GM12873 (cell line): Measurements from ENCODE around the gene EIF4A2.

Experiments used
- TF ChIP-seq, protein P1 (sequence below): IDR thresholded peaks from 2 replicates; pipeline ENCODE4 v1.5.1; 2012; ENCODE audit warnings: low read depth, mild to moderate bottlenecking, moderate library complexity, low read length, control low read depth; ENCODE audit not compliant: insufficient read depth; ENCODE audit errors: missing control alignments

The EIF4A2 gene

GRCh38 chr3:186783058-186783730 is at the start of gene EIF4A2:
Gene EIF4A2, plus strand, starts transcription at chr3:186783577. Its CDS starts 34 bp downstream, at chr3:186783611.
- TF ChIP-seq, protein P1, sequence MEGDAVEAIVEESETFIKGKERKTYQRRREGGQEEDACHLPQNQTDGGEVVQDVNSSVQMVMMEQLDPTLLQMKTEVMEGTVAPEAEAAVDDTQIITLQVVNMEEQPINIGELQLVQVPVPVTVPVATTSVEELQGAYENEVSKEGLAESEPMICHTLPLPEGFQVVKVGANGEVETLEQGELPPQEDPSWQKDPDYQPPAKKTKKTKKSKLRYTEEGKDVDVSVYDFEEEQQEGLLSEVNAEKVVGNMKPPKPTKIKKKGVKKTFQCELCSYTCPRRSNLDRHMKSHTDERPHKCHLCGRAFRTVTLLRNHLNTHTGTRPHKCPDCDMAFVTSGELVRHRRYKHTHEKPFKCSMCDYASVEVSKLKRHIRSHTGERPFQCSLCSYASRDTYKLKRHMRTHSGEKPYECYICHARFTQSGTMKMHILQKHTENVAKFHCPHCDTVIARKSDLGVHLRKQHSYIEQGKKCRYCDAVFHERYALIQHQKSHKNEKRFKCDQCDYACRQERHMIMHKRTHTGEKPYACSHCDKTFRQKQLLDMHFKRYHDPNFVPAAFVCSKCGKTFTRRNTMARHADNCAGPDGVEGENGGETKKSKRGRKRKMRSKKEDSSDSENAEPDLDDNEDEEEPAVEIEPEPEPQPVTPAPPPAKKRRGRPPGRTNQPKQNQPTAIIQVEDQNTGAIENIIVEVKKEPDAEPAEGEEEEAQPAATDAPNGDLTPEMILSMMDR = no peak

DNA sequence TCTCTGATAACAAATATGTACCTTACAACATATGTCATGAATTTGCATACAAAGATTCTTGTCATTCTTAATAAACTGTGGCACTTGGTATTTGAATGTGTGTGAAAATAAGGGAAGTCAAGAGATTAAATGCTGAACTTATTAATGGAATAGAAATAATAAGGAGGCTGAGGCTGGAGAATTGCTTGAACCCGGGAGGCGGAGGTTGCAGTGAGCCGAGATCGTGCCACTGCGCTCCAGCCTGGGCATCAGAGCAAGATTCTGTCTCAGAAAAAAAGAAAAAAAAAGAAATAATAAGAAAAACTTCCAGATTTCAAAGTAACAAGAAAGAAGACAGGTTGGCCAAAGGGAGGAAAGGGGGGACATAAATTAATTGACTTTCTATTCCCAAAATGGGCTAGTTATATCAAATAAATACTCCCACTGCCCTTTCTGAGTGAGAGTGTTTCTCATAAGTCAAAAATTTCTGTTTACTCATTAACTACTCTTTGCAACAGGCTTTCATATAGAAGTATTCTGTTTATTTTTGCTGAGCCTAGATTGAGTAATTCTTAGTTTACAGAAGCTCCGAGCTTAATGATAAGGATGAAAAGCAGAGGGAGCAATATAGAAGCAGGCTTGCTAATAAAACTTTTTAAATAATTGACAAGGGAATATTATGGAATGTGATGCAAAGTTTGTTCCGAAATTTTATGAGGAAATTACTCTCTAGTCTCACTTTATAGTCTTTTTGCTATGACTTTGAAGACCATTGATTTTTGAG is 40.6 kb upstream of the EIF4A2 start:
- TF ChIP-seq, protein P1 = no peak

DNA sequence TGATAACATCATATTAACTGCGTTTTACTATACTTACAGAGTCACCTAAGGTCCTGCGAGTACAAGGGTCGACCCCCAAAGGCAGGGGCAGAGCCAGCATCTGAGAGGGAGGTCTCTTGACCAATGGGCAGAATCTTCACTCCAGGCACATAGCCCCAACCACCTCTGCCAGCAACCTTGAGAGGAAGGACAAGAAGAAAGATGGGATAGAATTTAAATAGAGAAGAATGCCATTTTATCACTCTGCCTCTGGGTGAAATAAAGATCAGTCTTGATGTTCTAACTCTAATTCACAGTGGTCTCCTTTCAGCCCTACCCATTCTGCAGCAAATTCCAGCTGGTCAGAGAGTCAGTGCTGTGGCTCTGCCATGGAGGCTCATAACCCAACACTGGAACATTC is 39.7 kb upstream of the EIF4A2 start:
- TF ChIP-seq, protein P1 = no peak

GRCh38 chr3:186746008-186746407 is 37.4 kb upstream of the EIF4A2 start:
- TF ChIP-seq, protein P1 = no peak

DNA sequence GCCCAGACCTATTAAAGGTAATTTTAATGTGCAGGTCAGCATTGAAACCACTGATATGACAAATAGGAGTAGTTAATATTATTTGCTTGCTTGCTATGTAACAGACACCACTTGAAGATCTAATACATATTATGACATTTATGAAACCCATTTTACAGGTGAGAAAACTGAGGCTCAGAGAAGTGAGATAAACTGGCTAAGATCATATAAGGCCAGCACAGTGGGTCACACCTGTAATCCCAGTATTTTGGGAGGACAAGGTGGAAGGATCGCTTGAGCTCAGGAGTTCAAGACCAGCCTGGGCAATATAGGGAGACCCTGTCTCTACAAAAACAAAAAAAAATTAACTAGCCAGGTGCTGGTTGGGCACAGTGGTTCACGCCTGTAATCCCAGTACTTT is 33.1 kb upstream of the EIF4A2 start:
- TF ChIP-seq, protein P1 = no peak

DNA sequence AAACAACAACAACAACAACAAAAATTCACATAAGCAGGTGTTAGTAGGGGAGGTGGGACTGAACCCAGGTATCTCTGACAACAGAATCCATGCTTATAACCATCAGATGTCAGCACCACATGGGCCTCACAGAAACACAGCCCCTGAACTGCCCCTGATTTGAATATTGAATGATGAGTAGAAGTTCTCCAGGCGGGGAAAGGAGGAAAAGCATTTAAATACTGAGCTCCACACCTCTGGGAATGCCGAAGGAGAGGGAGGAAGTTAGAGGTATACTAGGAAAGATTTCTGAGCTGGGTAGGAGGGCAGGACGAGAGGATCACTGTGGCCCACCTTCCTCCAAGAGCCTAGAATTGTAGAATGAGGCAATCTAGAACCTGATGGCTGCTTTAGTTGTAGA is 31.9 kb upstream of the EIF4A2 start:
- TF ChIP-seq, protein P1 = no peak

GRCh38 chr3:186754006-186754405 is 29.4 kb upstream of the EIF4A2 start:
- TF ChIP-seq, protein P1 = no peak
